HG02973 (cell line): ENCODE data around the gene ADRB1.

ENCODE experiments used
- ATAC-seq: cut with Tn5 transposase; IDR thresholded peaks from one replicate; pipeline ENCODE4 v1.9.1; 2021; ENCODE audit warnings: moderate library complexity; ENCODE audit not compliant: unreplicated experiment

Gene ADRB1

GRCh38 chr10:114053946-114054345 is 10.3 kb downstream of the ADRB1 start:
- ATAC-seq = no peak

GRCh38 chr10:114057855-114058254 is 14.2 kb downstream of the ADRB1 start:
- ATAC-seq = no peak

- no peak for ATAC-seq
These were observed 14.6 kb downstream of the ADRB1 start for GRCh38 chr10:114058297-114058696.

GRCh38 chr10:114059561-114059960 is 15.9 kb downstream of the ADRB1 start:
- no peak for ATAC-seq

- ATAC-seq = no peak
These were observed 16.8 kb downstream of the ADRB1 start for GRCh38 chr10:114060456-114060855.

GRCh38 chr10:114061148-114061547 is 17.5 kb downstream of the ADRB1 start:
- ATAC-seq = no peak

GRCh38 chr10:114061789-114062188 is 18.1 kb downstream of the ADRB1 start:
- no peak for ATAC-seq

- no peak for ATAC-seq
These were observed 20.7 kb downstream of the ADRB1 start for GRCh38 chr10:114064151-114065048.

GRCh38 chr10:114065049-114065435 is 21.4 kb downstream of the ADRB1 start:
- no peak for ATAC-seq

- ATAC-seq = no peak
These were observed 24.5 kb downstream of the ADRB1 start for GRCh38 chr10:114068054-114068707.

GRCh38 chr10:114070710-114071109 is 27.0 kb downstream of the ADRB1 start:
- ATAC-seq = no peak

GRCh38 chr10:114071178-114071577 is 27.5 kb downstream of the ADRB1 start:
- no peak for ATAC-seq

GRCh38 chr10:114073395-114074186 is 29.9 kb downstream of the ADRB1 start:
- ATAC-seq = no peak

- no peak for ATAC-seq
These were observed 31.4 kb downstream of the ADRB1 start for GRCh38 chr10:114075093-114075492.

- no peak for ATAC-seq
These were observed 33.7 kb downstream of the ADRB1 start for GRCh38 chr10:114077347-114077746.

- no peak for ATAC-seq
These were observed 34.2 kb downstream of the ADRB1 start for GRCh38 chr10:114077815-114078219.

- no peak for ATAC-seq
These were observed 34.7 kb downstream of the ADRB1 start for GRCh38 chr10:114078346-114078745.

- no peak for ATAC-seq
These were observed 35.8 kb downstream of the ADRB1 start for GRCh38 chr10:114079421-114079820.

- ATAC-seq = no peak
These were observed 38.4 kb downstream of the ADRB1 start for GRCh38 chr10:114081911-114082583.

- no peak for ATAC-seq
These were observed 39.4 kb downstream of the ADRB1 start for GRCh38 chr10:114083040-114083439.

GRCh38 chr10:114084215-114084614 is 40.5 kb downstream of the ADRB1 start:
- ATAC-seq = no peak
